Right lobe of liver (tissue), 4 donors: Measurements from ENCODE around the gene OR52A5.

ENCODE experiments used
- CTCF ChIP-seq, 4 donors: fragments of 200-600 bp in 3 of 4; fragments of 450-650 bp in 1 of 4; IDR thresholded peaks; one replicate each; pipeline versions ENCODE4 v1.5.1 to v1.8.0; 2016 to 2022; ENCODE audit warnings: antibody characterized with exemption in 4 of 4, mild to moderate bottlenecking in 2 of 4
- POLR2A ChIP-seq: fragments of 450-650 bp; IDR thresholded peaks from one replicate; pipeline ENCODE4 v1.6.1; 2017; ENCODE audit warnings: antibody characterized with exemption, mild to moderate bottlenecking
- donor health status: DM: no; HTN: no; CAD: no.
- donor health status: DM: no; HTN: no; CAD: no.
- donor health status: DM: no; HTN: yes; CAD: no.

- TF ChIP-seq POLR2A (no peak), CTCF (IDR thresholded peaks at IDR 0.05) (no peak)
These were observed 42.1 kb downstream of the OR52A5 start for GRCh38 chr11:5096011-5096410.
